Epithelial cell of proximal tubule (primary cell): ENCODE measurements around the gene JPH3. TPM values are rescaled to one million over a fixed set of nuclear protein-coding genes. Genes with fewer than 3 reads are reported as not detected.

ENCODE experiments used
- DNase-seq: peaks from one replicate; pipeline ENCODE4 v3.0.0-alpha.2; 2011; ENCODE audit warnings: low read depth
- H3K4me3 ChIP-seq: 2 replicates; pipeline ENCODE4 v1.5.1; 2011; ENCODE audit warnings: low read depth, mild to moderate bottlenecking, low read length
- CTCF ChIP-seq: conservative IDR thresholded peaks from 2 replicates; pipeline ENCODE4 v1.5.1; 2012; ENCODE audit warnings: low read depth, mild to moderate bottlenecking, low read length
- total RNA-seq: library from RNA; depleted of rRNA; stranded (reverse); fragments of >200 nt; gene quantifications from 2 replicates; pipeline ENCODE4 v1.2.3, GENCODE V29; 2015

JPH3 gene
- total RNA-seq, 1 donor from 2014 or later, result 0.40 TPM

GRCh38 chr16:87559945-87560344 is 42.4 kb upstream of the JPH3 start:
- no peak overlapping the region for H3K4me3 ChIP-seq
- no peak for DNase-seq
- TF ChIP-seq CTCF, result no peak

GRCh38 chr16:87560428-87561199 is 41.7 kb upstream of the JPH3 start:
- DNase-seq, result no peak
- TF ChIP-seq CTCF, result no peak
- H3K4me3 ChIP-seq, result no peak overlapping the region

- H3K4me3 ChIP-seq, result no peak overlapping the region
- DNase-seq, result no peak
- no peak for TF ChIP-seq CTCF
Observed at GRCh38 chr16:87561200-87562105, 40.9 kb upstream of the JPH3 start.

GRCh38 chr16:87562201-87562600 is 40.1 kb upstream of the JPH3 start:
- TF ChIP-seq CTCF, result no peak
- no peak for DNase-seq
- no peak overlapping the region for H3K4me3 ChIP-seq

GRCh38 chr16:87563022-87563421 is 39.3 kb upstream of the JPH3 start:
- H3K4me3 ChIP-seq, result no peak overlapping the region
- DNase-seq, result no peak
- no peak for TF ChIP-seq CTCF

- TF ChIP-seq CTCF, result no peak
- no peak overlapping the region for H3K4me3 ChIP-seq
- DNase-seq, result no peak
Observed at GRCh38 chr16:87563714-87564523, 38.4 kb upstream of the JPH3 start.
